Fibroblast of villous mesenchyme (primary cell): Measurements from ENCODE around the gene PISD. TPM values are rescaled to one million over a fixed set of nuclear protein-coding genes. Genes with fewer than 3 reads are reported as not detected.
"Not testable (repeated sequence)": the region's sequence is repeated elsewhere in the genome, so short reads cannot be mapped to it uniquely, and the experiment has no call there.

Source experiments
- DNase-seq: peaks from one replicate; pipeline ENCODE4 v3.0.0-alpha.2; 2010; ENCODE audit warnings: low read depth
- H3K4me3 ChIP-seq: 2 replicates; pipeline ENCODE4 v1.5.1; 2011; ENCODE audit warnings: low read depth, mild to moderate bottlenecking, low read length
- total RNA-seq: library from RNA; depleted of rRNA; stranded (reverse); fragments of >200 nt; gene quantifications from 2 replicates; pipeline ENCODE4 v1.2.3, GENCODE V29; 2012
- TF ChIP-seq, protein P1 (sequence below): IDR thresholded peaks from 2 replicates; pipeline ENCODE4 v1.5.1; 2012; ENCODE audit warnings: low read depth, mild to moderate bottlenecking, low read length; ENCODE audit not compliant: insufficient read depth

Gene PISD
- 40.6 and 56.6 TPM in 2 replicates for total RNA-seq

DNA sequence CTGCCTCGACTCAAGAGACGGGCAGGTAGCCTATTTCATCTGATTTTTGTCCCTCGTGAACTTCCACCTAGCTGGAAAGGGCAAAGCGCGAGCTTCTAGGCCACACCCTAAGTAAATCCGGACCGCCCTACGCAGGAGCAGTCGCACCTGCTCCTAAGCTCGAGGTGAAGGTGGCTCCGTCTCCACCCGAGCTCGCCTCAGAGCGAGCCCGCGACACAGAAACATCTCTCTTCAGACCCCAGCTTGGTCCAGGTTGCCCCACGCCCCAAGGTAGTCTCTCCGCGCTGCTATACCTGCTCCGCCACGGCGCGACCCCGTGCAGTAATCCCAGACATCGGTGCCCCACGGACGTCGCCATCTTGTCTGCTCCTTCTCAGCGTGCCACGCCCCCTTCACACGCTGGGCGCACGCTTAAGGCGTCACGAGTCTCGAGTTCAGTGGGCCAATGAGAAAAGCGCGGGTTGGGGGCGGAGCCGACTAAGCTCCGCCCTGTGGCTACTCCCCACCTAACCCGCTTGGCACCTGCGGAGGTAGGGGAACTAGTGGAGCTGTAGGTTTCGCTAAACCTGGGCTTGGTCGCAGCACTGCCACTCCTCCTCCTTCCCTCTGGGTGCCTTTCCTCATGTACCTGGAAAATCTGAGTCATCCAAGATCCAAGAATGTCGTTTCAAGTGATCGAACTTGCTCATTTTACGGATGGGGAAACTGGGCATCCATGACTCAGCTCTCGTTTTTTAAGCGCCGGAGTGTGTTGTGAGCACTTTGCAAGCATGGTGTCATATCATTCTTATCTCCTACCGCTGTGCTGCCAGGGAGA, at the start of gene PISD:
Gene PISD (minus strand): TSS at position 365 of the 817 bp plus-strand sequence. CDS start 7 bp downstream, at position 358.
- DNase-seq = peak; percentile 95
- H3K4me3 ChIP-seq = peak within 1 kb of the TSS; percentile 99
- TF ChIP-seq, protein P1, sequence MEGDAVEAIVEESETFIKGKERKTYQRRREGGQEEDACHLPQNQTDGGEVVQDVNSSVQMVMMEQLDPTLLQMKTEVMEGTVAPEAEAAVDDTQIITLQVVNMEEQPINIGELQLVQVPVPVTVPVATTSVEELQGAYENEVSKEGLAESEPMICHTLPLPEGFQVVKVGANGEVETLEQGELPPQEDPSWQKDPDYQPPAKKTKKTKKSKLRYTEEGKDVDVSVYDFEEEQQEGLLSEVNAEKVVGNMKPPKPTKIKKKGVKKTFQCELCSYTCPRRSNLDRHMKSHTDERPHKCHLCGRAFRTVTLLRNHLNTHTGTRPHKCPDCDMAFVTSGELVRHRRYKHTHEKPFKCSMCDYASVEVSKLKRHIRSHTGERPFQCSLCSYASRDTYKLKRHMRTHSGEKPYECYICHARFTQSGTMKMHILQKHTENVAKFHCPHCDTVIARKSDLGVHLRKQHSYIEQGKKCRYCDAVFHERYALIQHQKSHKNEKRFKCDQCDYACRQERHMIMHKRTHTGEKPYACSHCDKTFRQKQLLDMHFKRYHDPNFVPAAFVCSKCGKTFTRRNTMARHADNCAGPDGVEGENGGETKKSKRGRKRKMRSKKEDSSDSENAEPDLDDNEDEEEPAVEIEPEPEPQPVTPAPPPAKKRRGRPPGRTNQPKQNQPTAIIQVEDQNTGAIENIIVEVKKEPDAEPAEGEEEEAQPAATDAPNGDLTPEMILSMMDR = no peak

- not testable (repeated sequence) for DNase-seq, H3K4me3 ChIP-seq
Observed at GRCh38 chr22:31711226-31711625, 49.2 kb upstream of the PISD start.

- DNase-seq = no peak
- H3K4me3 ChIP-seq = no peak overlapping the region
- TF ChIP-seq, protein P1 = no peak
Observed at GRCh38 chr22:31707519-31707918, 45.5 kb upstream of the PISD start.

- H3K4me3 ChIP-seq = no peak overlapping the region
- peak; percentile 24 for DNase-seq
- TF ChIP-seq, protein P1 = no peak
Observed at GRCh38 chr22:31695423-31695822, 33.4 kb upstream of the PISD start.

GRCh38 chr22:31694046-31694445, 32.0 kb upstream of the PISD start:
- not testable (repeated sequence) for DNase-seq, H3K4me3 ChIP-seq

- DNase-seq = peak; percentile 46
- TF ChIP-seq, protein P1 = peak; percentile 9
- H3K4me3 ChIP-seq = no peak overlapping the region
Observed at GRCh38 chr22:31692186-31692886, 30.3 kb upstream of the PISD start.

- no peak overlapping the region for H3K4me3 ChIP-seq
- DNase-seq = no peak
- TF ChIP-seq, protein P1 = no peak
Observed at GRCh38 chr22:31691408-31691807, 29.4 kb upstream of the PISD start.
